Pons (tissue), 1 donor: Measurements from ENCODE around the gene RAD51B.

Experiments used
- DNase-seq: peaks from one replicate; pipeline ENCODE4 v3.0.0-alpha.2; 2016; ENCODE audit warnings: low spot score

Gene RAD51B

DNA sequence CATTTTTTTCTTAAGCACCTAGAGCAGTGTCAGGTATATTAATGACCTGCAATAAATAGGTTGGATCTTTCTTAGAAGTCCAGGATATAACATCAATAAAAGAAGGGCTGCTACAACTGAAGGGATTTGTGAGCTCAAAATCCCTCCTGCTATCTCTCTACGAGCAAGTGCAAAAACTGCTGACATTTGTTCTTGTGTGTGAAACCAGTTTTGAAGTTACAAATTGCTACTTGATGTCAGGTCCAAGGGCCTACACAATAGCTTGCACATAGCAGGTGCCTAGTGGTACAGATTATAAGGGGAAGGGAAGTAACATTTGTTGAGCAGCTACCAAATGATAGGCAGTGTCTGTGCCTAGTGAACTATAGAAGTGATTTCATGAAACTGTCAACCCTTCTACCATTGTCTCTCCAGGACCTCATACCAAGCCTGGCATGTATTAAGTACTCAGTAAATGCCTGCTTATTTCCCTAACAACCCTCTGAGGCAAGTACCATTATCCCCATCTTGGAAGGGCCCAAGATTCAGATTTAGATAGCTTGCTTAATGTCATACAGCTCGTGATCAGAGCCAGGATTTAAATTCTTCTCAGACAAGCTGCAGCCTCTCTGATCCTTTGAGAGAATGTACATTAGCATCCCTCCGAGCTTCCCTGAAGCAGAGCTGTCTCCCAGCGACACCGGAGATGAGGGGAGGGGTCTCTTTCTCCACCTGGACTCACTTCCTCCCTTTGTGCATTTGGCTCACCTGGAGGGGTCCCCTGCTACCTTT is 673.0 kb downstream of the RAD51B start:
- DNase-seq: no peak

DNA sequence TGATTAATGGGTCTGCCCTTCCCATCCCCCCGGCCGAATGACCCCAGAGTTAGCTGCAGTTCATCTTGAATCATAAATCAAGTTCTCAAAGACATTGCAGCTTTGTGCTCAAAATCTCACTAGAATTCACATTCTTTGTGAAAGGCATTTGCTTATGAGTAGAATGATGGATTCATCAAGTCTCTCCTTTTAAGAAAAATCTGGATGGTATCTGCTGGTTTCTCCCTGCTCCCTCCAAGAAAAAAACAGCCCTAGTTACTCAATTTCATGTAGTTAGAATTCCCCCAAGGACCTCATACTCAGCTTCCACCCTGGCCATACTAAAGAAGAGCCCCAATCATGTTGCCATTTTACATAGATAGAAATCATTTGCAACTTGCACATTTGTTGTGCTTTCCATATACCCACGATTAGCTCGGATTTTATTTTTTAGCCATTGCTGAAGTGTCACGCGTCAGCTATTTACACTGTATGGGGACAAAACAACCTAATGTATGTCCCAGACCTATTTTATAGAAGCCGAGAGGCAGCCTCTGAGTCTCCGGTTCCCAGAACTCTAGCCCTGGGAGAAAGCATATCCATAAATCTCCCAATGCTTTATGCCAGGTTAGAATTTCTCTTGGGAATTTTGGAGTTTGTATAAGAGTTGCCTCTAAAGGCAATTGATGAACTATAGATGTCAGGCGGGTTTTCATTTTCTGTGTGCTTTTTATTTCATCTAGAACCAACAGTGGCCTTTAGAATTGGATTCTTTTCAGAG is 673.8 kb downstream of the RAD51B start:
- no peak for DNase-seq

DNA sequence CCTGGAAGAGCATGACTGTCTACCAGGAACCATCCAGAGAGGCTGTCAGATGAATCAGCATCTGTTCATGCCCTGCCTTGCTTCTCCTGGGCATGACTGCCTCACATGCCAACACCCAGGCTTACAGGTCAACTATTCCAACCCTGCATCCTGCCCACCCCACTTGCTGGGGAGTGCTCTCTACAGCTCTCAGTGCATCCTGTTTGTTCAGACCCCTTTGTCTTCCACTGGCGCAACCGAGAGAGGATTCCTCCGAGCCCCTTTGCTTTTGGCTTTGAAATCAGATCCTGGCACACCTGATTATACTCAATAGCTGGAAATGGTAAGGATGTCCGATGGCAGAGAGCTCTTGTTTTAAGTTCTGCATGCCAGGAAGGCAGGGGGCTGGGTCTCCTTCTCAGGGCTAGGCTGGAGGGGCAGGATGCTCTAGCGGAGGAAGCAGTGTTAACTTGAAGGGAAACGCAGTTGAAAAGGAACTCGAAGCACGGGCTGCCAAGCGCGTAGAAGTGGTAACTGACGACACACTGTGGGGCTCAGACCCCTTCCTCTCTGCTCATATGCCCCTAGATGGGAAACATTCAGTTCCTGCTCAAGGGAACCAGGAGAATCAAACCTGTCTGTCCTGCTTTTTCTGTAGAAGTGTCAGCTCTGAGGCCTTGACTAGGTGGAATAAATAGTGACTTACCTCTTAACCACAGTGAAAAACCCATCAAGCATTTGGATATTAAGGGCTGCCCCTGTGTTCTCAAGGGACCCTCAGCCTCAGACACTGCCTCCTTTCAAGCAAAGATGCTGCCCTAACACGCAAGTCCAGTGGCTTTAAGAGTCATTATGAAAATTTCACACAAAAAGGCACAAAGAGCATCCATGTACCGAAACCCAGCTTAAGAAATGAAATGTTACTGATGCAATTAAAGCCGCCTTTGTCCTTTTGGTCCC is 675.8 kb downstream of the RAD51B start:
- no peak for DNase-seq

DNA sequence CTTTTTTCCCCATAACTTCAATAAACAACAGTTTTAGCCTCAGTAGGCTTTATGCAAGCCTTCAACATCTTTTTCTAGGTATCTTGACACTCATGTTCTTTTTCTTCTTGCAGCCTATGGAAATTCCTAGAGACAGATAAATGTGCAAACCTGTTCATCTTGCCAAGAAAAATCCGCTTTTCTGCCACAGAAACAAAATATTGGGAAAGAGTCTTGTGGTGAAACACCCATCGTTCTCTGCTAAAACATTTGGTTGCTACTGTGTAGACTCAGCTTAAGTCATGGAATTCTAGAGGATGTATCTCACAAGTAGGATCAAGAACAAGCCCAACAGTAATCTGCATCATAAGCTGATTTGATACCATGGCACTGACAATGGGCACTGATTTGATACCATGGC is 677.4 kb downstream of the RAD51B start:
- no peak for DNase-seq

DNA sequence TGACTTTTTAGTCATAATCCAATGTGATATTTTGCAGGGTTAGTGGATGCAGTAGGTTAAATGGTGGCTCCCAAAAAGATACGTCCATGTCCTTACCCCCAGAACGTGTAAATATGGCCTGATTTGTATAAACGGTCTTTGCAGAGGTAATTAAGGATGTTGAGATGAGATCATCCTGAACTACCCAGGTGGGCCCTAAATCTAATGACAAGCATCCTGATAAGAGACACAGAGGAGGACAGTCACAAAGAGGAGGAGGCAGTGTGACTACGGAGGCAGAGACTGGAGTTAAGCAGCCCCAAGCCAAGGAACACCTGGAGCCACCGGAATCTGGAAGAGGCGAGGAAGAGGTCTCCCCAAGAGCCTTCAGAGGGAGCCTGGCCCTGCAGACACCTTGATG is 679.9 kb downstream of the RAD51B start:
- no peak for DNase-seq

DNA sequence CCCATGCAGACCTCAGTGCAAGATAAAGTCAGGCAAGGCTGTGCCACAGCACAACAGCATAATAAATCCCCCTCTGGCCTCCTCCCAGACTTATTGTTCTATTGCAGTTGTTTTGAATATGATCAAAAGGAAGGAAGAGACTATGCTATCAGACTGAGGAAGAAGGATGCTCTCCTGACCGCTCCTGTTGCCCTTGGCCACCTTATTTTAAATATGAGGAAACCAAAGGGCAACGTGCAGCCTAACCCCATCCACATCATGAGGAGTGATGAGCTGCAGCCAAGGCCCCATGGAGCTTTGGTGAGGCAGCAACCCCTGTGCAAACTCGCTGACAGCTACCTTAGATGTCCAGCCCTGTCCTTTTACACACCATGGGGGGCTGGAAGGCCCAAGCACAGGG is 681.6 kb downstream of the RAD51B start:
- no peak for DNase-seq

DNA sequence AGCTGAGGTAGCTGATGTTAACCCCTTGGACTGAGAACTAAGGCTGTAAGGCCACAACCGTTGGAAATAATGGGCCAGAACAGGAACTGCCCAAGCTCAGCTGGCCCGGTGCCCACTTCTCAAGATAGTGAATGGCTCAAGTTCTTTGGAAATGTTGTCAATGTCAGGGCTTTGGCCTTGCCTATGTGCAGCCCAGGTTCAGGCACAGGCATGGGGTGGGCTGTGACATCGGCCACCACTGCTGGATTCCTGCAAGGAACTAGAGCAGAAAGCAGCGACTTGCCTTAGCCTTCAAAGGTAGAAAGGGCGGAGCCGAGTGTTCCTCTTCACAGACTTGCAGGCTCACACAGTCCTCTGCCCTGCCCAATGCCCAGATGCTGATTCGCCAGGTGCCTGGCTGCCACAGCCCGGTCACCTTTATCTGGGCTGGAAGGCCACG is 682.1 kb downstream of the RAD51B start:
- no peak for DNase-seq

DNA sequence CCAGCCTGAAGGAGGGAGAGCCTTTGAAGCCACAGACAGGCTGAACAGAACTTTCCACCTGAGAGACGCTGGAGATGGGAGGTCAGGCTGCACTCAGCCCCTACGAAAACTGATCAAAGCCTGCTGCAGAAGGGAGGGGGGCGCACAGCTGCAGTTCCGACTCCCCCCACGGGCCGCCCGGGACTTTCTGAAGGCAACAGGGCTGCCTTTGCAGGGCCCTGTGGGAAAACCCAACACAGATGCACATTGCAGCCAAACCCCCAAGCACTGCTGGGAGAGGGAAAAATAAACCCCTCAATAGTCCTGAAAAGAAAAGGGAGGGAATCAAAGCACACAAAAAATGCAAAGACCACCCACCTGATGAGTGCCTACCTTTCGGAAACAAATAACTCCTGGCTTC is 682.7 kb downstream of the RAD51B start:
- no peak for DNase-seq

DNA sequence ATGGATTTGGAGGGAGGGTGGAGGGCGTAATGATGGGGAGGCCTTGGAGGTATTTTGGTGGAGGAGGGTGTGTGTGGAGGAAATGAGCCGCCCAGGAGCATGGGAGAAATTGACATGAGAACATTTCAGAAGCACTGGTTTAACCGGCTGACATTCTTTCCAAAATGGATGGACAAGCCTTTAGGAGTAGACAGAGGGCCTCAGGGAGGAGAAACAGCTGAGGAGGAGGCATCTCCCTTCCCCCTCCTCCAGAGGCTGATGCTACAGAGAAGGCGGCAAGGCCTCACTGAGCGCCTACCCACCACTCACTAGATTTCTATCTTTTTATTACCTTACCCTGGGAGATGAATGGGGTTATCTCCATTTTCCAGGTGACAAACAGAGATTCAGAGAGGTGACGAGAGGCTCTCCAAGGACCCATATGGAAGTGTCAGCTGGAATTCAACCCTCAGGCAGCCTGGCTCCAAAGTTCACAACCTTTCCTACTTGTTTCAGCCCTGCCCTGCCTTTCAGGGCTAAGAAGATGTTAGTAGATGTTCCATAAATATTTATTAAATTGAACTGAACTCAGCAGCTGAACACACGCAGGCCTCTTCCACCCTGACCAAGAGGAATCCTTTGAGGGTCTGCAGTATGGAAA is 683.7 kb downstream of the RAD51B start:
- no peak for DNase-seq

DNA sequence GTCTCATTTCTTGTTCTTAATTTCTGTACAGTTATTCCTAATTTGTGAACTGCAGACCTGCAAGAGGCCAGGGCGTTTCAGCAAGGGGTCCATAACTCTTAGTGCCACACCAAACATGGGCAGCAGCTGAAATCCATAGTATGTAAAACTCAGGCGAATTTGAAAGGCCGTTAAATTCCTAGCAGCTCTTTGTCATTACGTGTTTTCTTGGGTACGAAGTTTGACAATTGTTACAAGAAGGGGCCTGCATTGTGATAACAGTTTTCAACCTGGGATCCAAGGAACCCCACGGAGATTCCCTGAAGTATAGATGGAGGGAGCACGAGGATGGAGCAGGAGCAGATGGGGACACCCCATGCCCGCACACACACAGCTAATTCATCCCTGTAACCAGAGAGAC is 685.3 kb downstream of the RAD51B start:
- DNase-seq: no peak

DNA sequence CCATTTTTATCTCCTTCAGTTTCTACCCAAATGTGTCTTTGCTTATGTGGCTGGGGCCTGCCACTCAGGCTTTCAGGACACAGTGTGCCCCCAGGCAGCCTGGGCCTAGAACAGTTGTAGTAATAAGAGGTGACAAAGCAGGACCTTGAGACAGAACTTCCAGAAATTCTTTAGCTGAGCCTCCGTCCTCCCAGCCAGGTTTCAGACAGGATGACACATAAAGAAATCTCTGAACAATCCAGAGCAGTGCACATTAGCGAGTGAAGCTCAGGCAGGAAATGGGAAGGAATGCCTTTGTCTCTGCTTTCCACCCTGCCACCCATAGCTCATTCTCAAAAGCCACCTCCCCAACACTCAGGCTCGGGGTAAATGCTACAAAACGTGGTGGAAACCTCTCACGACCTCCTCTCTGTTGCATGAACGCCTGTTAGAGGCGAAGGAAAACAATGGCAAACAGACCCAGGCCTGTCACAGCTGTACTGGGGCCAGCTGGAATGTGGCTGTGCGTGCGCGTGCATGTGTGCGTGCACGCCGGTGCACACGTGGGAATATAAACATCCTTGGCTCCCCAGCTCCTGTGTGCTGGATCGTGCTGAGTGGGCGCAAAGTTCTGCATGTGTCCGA is 686.6 kb downstream of the RAD51B start:
- DNase-seq: no peak

DNA sequence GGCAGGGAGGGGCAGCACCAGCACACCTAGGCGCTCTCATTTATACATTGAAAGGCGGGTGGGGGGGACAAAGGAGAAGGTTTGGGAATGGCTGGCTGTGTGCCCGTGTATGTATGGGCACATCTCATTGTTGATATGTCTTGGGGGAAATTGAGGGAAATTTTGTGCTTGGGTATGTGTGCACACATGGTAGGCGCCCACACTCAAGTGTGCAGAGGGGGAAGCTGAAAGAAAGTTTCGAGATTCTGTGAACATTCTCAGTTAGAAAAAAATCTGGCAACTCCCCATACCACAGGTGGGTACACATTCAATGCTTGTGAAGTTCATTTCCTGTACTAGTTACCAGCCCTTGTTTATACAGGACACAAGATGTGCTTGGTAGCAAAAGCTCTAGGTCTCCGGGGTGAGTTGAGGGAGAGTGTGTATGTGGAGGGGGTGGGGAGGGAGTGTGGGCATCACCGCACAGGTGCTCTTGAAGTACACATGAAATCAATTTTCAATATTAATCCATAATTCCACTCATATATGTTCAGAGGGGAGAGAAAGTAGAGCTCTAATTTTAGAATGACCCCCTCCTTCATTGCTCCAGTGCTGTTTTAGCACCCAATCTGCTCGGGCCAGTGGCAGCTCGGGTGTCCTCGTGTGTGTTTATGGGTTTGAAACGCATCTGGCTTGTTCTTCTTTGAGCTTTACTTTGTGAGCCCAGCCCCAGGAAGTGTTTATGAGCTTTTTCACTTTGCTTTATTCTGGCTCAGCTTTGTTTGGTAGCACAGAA is 687.3 kb downstream of the RAD51B start:
- no peak for DNase-seq

DNA sequence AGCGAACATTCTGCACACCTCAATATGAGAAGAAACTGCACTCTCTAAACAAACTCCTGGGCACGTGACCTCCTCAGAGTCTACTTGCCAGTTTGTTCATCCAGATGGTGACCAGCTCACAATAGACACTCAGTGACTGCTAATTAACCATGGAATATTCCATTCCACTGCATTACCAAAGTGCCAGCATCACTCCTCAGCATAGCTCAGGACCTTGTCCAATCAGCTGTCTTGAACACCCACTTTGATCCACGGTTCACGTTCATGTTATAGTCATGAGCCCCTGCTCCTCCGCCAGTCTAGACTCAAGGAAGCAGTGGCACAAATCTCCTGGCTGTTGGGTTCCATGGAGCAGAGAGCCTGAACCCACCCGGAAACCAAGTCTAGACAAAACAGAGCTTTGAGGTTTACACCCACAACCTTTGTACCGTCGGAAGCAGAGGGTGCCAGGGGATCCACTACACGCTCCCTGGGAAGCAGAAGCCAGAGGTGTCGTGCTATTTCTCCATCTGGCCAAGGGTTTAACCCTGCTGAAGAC is 688.0 kb downstream of the RAD51B start:
- peak; percentile 50 for DNase-seq

DNA sequence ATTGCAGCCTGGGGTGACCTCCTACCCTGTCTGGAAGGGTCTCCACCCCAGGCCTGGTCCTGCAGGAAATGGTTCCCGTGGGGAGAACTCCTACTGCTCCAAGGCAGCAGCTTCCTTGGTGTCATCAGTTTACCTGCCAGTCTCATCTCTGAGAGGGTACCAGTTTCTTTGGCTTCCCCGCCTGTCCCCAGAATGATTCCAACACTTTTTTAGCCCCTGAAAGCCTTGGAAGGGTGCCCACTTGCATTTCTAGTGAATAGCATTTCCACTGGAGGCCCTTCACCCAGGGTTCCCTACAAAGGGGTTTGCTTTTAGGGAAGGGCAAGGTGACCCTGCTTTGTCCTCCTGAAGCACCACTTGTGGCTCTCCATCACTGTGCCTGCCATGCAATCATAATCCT is 689.0 kb downstream of the RAD51B start:
- DNase-seq: no peak

DNA sequence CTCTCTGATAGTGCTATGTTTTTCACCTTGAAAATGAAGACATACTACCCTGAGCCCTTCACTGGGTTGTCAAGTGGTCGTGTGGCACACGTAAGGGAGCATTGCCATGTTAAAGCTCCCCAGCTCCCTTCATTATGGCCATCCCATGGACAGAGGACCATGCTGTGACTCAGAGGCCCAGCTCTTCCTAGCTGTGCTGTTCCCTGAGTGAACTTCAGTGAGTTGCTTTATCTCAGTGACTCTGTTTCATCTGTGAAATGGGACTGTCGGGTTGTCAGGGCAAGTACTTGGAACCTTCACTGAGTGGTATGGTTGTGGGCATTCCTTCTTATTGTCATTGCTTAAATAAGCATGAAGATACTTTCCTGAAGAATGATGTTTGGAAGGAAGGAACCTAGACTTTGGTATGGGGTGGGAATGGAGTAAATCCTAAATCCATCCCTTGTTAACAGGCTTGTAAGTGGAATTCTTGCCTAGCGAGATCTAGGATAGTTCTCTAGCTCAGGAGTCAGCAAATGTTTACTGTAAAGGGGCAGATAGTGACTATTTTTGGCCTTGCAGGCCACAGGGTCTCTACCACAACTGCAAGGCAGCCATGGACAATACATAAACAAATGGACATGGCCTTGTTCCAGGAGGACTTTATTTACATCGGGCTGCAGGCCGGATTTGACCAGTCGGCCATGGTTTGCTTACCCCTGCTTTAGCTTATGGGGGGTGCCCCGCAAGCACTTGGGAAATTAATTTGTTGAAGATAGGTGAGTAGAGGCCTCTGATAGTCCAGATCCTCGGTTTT is 689.8 kb downstream of the RAD51B start:
- no peak for DNase-seq

DNA sequence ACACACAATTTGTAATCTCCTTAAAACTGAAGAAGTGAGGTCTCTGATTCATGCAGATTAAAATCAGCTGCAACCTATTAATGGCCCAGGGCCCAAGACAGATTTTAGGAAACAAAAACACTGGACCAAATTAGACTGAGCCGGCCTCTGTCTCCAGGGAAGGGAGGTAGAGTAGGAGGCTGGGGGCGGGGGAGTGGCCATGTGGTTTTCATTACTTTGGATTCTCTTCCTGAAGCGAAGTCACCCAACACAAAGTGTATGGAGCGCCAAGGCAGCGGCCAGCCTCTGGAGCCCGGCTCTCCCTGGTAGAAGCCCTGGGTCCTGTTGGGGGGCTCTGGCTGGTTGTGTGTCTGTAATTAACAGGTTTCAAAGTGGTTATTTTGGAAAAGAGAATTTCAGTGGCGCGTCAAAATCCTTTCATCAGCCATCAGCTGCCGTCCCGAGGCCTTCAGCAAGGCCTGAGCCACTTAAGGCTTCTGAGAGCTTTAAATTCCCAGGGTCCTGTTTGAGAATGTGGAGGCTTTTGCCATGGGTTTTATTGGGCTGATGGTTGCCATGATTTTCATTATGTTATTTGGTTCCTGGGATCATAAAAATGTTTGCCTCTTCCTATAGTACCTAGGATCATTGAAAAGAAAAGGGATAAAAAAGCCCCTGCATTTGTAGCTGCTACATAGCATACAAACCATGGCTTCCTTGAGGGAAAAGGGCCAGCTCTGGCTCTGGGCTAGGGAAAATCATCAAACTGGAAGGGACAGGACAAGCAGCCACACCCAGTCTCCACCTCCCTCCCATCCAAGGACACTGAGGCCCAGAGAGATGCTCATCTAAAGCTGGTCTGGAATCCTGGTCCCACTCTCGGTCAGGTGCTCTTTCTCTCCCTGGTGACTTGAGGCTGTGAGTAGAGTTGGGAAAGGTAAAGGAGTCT is 690.9 kb downstream of the RAD51B start:
- no peak for DNase-seq

DNA sequence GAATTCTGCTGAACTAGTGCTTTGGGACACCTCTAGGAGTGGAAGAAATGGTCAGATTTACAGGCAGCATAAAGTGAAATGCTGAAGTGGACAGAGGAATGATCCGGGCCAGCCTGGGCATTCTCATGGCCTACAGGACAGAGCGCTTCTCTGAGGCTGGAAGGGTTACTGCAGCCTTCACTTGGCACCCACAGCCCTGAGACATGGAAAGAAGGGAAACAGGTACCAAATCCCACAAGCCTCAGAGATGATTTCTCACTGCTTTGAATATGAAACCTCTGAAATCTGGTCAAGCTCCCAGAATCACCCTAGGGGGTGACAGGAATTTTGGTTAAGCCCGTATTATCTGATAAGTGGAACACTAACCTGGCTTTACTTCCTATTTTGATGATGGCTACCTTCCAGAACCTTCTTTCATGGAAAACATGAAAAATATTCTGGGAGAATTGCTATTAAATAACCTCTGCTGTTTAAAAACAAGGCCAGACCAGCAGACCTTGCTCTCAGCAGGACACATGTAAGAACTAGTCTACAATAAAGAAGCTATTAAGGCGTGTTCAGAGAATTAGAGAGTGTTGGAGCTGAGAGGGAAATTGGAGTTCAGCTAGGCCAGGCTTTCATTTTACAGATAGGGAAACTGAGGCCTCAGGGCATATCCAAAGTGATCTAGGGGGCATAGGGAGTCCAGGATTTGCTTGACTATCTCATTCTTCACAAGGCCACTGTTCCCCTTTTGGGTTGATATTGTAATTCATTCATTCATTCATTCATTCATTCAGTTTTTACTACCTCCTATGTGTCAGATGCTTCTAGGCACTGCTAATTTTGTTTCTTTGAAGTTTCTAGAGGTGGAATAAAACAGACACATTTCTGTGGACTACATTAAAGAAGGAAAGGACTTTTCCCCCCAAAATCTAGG is 691.8 kb downstream of the RAD51B start:
- no peak for DNase-seq
